DND-41 (cell line): Measurements from ENCODE around the gene RAE1.

Experiments used
- EZH2 ChIP-seq: IDR thresholded peaks from 3 replicates; pipeline ENCODE4 v1.6.1; 2012; ENCODE audit warnings: borderline replicate concordance, low read depth, mild to moderate bottlenecking, moderate library complexity, low read length, inconsistent platforms; ENCODE audit not compliant: severe bottlenecking
- TF ChIP-seq, protein P1 (sequence below): IDR thresholded peaks from 2 replicates; pipeline ENCODE4 v1.5.1; 2012; ENCODE audit warnings: borderline replicate concordance, low read length, moderate library complexity, mild to moderate bottlenecking; ENCODE audit not compliant: poor library complexity, severe bottlenecking; ENCODE audit errors: extremely low read depth

- TF ChIP-seq, protein P1, sequence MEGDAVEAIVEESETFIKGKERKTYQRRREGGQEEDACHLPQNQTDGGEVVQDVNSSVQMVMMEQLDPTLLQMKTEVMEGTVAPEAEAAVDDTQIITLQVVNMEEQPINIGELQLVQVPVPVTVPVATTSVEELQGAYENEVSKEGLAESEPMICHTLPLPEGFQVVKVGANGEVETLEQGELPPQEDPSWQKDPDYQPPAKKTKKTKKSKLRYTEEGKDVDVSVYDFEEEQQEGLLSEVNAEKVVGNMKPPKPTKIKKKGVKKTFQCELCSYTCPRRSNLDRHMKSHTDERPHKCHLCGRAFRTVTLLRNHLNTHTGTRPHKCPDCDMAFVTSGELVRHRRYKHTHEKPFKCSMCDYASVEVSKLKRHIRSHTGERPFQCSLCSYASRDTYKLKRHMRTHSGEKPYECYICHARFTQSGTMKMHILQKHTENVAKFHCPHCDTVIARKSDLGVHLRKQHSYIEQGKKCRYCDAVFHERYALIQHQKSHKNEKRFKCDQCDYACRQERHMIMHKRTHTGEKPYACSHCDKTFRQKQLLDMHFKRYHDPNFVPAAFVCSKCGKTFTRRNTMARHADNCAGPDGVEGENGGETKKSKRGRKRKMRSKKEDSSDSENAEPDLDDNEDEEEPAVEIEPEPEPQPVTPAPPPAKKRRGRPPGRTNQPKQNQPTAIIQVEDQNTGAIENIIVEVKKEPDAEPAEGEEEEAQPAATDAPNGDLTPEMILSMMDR: no peak
- no peak for TF ChIP-seq EZH2
Observed at GRCh38 chr20:57317789-57318371, 33.2 kb upstream of the RAE1 start.
